HG02571 (cell line): ENCODE results near the gene SCRT2.
"Not testable (repeated sequence)": the region's sequence is repeated elsewhere in the genome, so short reads cannot be mapped to it uniquely, and the experiment has no call there.

ENCODE experiments used
- ATAC-seq: cut with Tn5 transposase; IDR thresholded peaks from one replicate; pipeline ENCODE4 v1.9.1; 2021; ENCODE audit warnings: mild to moderate bottlenecking, moderate library complexity; ENCODE audit not compliant: unreplicated experiment

SCRT2 gene

DNA sequence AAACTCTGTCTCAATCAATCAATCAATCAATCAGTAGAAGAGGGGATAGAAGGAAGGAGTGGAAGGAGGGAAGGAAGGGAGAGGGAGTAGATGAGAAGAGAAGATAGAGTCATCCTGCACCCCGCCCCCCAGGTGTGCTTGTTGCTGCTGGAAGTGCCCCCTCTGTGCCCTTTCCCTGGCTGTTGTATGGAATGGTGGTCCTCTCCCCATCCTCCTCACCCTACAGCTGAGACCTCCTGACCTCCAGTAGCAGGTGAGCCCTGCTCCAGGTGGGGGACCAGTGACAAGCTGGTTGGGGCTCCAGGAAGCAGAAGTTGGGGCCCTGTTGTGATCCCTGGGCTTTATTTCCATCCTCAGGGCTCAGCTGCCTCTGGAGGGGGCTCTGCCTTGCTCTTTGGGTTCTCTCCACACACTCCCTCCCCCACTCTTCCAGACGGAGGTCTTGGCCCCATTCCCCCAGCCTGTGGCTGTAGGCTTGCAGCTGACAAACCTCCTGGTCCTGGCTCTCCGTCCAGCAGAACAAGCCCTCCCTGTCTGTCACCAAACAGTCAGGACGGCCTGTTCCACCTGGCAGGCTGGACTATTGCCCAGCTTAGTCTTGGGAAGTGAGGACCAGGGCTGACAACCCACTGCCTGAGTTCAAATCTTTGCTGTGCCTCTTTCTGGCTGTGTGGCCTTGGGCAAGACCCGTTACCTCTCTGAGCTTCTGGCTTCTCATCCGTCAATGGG is 26.0 kb upstream of the SCRT2 start:
- ATAC-seq = no peak

DNA sequence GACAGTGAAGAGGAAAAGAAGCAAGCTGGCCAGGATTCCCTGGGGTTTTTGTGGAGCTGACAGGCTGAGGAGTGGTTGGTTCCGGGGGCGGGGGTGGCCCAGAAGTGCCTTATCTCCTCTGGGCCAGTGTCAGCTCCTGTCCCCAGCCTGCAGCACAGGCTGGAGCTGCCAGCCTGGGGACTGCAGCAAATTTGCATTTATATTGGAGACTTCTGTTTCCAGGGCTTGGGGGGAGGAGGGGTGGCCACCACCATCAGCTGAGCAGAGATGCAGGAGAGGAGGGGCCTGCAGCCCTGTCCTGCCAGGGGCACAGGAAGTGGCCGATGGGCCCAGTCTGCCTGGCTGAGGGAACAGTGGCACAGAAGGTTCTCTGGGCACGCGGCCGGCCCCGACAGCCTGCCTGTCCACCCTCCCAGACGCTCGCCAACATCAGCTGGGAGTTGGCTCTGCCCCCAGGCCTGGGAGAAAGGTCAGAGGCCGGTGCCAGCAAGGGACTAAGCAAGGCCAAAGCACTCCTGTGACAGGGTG is 24.3 kb upstream of the SCRT2 start:
- ATAC-seq = no peak

DNA sequence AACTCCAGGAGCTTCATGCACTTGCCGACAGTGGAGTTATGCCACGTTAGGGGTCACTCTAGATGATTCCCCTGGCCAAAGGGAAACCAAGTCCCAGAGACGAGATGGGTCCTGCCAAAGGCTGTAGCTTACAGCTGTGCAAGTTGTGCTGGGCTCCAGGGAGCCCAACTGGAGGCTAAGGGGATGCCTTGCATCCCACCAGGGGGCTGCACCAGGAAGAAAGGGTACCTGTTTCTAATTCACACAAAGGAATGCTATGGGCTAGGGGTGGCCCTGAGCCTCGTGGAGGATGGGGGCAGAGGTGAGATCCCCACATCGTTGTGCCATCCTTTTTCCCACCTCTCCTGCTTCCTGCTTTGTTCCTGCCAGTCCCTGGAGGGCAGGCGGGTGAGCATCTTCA is 23.7 kb upstream of the SCRT2 start:
- ATAC-seq = no peak

DNA sequence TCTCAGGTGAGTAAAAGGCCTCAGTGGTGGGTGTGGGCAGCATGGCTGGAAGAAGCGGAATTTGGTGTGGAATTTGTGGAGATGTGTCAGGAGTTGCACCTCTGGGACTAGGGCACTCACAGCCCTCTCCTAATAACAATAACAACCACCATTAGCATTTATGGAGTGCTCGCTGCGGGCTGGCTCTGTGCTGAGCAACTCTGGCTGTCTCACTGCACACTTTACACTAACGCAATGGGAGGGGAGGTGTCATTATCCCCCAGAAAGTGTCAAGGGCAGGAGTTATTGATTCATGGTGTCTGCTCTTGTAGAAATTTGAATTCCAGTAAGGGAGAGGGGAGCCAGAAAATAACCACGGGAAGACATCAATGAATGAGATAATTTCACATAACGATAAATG is 22.7 kb upstream of the SCRT2 start:
- ATAC-seq = no peak

DNA sequence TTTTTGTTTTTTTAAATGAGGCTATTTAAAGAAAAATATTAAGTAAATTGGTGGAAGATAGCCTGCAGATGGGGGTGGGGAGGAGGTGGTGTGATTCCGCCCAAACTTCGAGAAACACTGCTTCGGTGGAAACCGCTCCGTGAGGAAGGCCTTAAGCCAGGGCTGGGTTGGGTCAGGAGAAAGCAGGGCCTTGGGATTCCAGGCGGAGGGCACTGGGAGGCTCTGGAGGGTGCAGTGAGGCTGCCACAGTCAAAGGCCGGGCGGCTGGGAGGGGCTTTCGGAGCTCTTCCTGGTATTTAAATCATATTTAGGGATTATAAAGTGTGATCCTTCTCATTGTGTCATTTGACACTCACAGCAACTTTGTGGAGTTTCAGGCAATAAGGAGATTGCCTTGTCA is 22.2 kb upstream of the SCRT2 start:
- no peak for ATAC-seq

DNA sequence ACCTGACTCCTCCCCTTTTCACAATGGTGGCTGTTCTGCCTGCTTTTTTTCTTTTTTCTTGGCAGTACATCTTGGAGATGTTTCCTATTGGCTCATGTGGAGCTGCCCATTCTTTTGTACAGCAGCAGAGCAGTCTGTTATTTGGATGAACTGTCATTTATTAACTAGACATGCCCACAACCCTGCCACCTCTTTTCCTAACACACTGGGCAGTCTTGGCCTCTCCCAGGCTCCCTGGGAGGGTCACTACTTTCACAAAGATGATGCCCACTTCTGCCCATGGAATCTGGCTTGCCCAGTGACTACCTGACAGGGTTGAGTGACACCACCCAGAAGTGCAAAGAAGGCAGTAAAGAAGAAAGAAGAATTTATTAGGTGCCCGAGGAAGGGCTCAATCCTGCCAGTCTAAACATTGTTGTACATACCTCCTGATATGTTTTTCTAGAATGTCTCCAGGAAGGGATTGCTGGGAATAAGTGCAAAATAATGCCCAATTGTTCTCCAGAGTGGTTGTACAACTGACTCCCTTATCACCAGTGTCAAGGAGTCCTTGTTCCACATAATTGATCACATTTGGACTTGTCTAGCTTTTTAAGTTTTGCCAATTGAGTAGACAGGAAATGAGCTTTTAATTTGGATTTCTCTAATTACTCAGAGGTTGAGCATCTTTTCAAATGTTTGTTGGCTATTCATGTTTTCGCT is 19.7 kb upstream of the SCRT2 start:
- ATAC-seq = no peak

DNA sequence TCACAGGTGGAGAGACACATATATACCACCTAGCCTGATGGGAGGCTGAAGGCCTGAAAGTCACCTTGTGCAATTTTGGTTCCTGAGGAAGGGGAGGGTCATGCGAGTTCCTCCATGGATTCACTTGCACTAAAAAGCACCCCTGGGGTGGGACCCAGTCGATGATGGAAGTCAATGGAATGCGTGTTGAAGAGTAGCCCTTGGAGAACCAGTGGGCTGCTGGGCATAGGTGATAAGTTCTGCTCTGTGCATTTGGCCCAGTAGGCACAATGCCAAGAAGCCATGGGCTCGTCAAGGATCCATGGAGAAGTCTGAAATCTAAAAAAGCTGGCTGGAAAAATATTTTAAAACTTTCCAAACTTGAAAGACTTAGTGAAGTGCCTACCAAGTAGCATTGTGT is 18.9 kb upstream of the SCRT2 start:
- no peak for ATAC-seq

DNA sequence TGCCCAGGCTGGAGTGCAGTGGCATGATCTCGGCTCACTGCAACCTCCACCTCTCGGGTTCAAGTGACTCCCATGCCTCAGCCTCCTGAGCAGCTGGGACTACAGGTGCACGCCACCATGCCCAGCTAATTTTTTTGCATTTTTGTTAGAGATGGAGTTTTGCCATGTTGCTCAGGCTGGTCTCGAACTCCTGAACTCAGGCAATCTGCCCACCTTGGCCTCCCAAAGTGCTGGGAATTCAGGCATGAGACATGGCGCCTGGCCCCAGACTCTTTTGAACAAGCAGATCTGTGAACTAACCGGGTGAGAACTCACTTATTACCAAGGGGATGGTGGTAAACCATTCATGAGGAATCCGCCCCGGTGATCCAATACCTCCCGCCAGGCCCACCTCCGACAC is 18.2 kb upstream of the SCRT2 start:
- not testable (repeated sequence) for ATAC-seq

DNA sequence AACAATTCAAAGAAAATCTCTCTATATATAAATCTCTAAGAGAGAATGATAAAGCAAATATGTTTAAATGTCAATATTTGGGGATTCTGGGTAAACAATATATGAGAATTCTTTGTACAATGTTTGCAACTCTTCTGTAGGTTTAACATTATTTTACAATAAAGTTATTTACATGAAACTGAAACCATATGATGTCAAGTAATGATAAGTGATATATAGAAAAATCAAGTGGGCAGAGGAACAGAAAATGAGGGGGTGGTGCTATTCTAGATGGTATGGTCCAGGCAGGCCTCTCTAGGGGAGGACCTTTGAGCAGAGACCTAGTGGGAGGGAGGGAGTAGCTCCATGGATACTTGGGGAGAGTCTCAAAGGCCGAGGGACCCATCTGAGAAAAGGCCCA is 16.4 kb upstream of the SCRT2 start:
- no peak for ATAC-seq

DNA sequence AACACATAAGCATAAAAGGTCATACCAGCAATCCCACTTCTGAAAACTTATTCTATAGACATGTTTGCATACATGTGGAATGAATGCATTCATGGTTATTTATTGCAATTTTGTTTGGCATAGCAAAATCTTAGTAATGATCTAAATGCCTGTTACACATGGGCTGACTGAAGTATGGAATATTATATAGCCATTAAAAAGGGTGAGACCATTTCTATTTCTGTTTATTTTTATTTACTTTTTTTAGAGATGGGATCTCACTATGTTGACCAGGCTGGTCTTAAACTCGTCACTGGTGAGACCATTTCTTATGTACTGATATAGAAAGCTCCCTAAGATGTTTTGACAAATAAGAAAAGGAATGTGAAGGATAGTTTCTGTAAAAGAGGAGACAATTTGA is 14.3 kb upstream of the SCRT2 start:
- no peak for ATAC-seq

DNA sequence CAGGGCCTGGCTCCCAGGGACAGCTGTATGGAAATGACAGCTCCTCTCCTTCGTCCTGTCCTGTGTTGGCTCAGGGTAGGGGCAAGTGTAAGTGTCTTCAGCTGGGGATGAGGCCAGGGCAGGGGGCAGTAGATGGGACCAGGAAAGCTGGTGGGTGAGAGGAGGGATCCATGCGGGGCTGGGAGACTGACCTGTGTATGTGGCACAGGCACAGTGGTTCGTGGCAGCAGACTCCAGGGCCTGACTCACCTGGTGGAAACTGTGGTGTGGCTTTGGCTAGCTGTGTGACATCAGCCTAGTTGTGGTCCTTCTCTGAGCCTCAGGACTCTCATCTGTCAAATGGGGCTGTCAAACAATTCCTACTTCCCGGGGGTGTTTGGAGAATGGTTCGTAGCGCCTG is 13.7 kb upstream of the SCRT2 start:
- no peak for ATAC-seq

DNA sequence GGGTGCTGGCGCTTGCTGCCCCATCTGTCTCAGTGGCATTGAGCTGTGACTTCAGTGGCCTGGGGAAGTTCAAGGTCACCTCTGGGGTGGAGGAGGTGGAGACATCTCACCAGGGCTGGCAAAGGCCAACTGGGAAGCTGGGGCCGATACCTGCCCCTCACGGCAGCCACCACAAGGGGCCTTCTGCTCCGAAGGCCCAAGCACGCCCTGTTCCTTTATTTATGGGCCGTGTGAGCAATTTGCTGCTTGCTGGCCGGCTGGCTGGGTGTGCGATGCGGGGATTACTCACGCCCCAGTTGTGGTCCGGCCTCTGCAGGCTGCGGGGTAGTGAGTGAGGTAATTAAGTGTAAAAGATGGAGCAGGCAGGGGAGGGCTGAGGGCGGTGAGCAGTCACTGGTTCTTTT is 13.2 kb upstream of the SCRT2 start:
- ATAC-seq = no peak

DNA sequence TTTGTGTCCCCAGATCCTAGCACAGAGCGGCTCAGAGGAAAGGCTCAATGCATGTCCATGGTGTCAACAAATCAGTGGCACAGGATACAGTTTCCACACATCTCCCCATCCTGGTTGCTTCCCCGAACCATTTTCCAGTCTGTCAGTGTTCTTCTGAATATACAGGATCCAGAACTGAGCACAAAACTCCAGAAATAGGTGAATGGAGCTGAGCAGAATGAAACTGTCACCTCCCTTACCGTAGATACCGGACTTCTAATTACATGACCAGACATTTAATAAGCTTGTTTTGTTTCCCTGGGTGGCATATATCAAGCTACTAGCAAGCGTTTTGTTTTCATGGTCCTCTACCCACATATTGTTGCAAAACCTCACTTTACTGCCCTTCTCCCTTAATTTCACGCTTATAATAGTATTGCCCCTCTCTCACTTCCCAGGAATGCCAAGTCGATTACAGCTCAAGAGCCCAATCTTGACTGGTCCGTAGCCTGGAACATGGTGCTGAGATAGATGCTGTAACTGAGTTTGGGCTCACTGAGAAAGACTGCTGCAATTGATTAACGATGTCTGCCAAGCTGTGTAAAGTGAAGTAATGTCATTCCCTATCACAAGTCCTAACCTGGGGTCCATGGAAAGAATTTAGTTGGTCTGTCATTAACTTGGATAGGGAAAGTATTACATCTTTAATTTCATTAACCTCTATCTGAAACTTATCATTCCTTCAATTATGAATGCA is 12.0 kb upstream of the SCRT2 start:
- ATAC-seq = no peak

DNA sequence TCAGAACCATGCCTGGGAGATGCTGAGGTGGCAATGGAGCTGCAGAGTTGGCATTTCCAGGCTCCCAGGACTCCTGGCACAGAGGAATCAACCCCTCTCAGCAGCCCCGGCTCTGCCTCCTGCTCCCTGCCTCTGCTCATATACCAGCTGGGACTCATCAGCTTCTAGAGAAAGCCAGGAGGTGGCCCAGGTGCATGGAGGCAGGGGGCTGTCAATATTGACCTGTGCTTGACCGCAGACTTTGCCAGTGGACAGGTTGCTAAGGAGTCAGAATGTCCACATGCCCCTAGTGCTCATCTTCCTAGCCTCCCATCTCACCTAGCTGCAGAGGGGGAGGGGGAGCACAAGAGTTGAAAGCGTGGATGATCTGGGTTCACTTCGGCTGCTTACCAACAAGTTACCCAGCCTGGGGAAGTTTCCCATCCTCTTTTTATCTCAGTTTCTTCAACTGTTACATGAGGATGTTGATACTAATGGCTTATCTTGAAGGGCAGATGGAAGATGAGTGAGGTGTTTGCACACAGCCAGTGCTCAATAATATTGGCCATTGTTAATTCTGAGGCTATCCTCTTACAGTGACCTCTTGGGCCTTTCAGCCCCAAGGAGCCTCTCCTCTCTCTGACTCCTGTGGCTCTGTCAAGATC is 9.2 kb upstream of the SCRT2 start:
- no peak for ATAC-seq

DNA sequence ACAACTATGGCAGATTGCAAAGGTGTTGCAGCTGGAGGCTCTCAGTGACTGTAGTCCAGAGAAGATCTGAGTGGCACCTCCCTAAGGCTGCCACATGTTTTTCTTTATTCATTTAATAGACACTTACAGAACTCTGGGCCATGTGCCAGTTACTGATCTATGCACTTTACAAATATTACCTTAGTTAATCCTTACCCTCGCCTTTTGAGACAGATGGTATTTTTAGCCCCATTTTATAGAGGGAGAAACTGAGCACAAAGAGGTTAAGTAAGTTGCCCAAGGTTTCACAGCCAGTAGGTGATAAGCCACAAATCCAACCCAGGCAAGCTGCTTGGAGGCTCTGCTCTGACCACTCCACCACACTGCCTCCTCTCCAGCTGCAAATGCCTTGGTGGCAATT is 6.5 kb upstream of the SCRT2 start:
- ATAC-seq = no peak

DNA sequence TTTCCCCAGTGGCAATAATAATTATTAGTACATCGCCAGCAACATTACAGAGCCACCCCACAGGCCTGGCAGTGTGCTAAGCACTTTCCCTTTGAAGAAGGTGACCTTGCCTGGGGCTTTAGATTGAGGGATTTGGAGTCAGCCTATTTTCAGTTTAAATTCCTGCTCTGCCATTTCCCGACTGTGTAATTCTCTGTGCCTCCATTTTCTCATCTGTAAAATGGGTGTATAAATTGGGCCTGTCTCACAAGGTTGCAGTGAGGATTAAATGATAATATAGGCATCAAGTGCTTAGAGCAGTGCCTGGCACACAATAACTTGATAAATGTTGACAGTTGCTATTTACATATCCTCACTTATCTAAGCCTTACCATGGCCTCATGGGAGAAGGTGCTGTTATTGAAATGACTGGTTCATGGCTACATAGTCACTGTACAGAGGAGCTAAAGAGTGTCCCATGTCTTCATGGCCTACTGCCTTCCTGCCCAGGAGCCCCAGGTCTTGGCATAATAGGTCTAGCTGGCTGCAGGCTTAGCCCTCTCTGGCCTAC is 5.1 kb upstream of the SCRT2 start:
- ATAC-seq = no peak

DNA sequence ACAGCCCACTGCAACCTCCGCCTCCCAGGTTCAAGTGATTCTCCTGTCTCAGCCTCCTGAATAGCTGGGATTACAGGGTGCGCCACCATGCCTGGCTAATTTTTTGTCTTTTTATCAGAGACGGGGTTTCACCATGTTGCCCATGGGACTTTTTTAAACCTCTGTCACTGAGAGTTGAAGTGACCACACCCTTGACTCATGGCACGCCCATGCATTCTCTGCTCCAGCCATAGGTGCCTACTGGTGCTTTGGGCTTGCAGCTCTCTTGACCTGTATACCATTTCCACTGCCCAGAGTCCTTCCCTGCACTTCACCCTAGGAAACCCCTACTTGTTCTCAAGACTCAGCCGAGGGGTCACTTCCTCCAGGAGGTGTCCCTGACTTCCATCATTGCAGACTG is 2.4 kb upstream of the SCRT2 start:
- ATAC-seq = no peak

DNA sequence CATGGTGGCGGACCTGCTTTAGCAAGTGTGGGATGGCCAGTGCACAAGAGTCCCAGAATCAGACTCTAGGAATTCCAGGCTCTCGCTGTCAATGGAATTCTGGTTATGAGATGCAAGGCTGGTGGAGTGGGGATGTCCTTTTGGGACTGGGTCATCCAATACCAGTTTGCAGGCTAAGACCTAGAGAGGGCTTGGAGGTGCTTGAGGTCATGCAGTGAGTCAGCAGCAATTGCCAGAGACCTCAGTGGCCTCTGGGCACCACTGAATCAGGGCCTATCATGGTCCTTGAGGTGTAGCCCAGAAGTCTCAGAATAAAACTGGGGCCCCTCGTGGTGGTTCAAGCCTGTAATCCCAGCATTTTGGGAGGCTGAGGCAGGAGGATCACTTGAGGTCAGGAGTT is 1.4 kb upstream of the SCRT2 start:
- no peak for ATAC-seq

DNA sequence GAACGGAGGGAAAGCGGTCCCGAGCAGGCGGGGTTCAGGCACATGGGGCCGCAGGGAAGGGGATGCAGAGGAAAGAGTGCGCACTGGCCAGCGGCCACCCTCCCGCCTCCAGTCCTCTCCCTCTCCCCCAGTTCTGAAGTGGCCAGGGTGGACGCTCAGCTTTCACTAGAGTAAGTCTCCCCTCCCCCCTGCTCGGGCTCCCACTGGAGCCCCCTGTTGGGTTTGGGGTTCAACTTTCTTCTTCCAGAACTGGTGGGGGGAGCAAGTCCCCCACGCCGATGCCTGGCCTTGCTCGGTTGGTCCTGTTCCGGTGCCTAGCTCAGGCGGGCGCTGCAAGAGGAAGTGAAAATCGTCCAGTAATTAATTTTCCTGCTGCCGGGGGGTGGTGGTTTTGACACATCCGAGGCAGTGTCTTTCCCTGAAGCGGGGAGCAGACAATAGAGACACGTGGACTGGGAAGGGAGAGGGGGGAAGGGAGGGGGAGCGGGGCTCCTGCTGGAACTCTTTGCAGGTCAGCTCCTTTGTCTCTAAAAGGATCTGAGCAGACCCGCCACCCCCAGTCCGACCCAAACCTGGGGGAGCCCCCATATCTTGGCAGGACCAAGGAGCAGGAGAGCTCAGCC is 824 bp upstream of the SCRT2 start:
- ATAC-seq = no peak

DNA sequence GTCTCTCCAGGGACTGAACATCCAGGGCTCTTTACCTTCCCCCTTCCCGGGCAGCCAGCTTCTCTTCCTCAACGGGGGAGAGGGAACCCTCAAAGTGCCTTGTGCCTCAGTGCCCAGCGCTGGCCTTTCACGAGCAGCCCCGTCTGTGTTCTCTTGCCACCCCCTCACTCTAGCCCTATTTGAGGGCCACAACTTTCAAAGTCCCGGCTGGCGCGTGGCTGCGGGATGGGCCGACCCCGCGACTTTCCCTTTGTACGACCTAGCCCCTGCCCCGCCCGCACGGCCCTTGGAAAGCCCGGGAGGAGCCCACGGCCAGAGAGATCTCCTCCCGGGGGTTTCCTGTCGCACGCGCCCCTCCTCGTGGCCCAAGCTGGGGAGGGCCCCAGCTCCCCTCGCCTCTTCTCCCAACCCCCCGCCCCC is 559 bp downstream of the SCRT2 start:
- no peak for ATAC-seq

DNA sequence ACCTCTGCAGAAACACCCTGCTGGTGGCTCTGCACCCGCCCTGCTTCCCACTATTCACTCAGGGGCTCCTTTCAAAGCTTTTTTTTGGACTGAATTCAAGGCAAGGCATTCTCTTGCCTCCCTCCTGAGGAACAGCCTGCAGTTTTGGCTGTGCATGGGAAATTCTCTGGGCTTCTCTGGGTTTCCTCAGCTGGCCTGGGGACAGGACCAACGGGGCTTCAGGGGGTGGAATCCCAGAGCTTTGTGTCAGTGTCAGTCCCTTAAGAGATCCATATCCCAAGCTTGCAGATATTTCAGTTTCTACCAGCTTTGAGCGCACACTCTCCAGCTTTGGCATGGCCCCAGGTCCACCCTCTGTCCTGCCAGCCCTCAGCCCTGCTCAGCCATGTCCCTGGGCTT is 2.0 kb downstream of the SCRT2 start:
- ATAC-seq = no peak
